HCT116 (cell line): ENCODE results near the gene FHIT. TPM values are rescaled to one million over a fixed set of nuclear protein-coding genes. Genes with fewer than 3 reads are reported as not detected.

Experiments used
- ATAC-seq: fragments of 200-7000 bp; cut with Tn5 transposase; 2 replicates; pipeline ENCODE4 v1.9.1; 2020; ENCODE audit warnings: mild to moderate bottlenecking, moderate library complexity
- BruUV-seq: library from RNA; stranded (reverse); fragments of 400-500 nt; replicated peaks from 2 replicates; lab custom pipeline; 2021; lab: Mats Ljungman, UMichigan
- CTCF ChIA-PET: fragments of 300-600 bp; sonication (Branson Sonifier 250); formaldehyde crosslinking; loops from one replicate; lab custom pipeline; 2021; ENCODE audit warnings: antibody characterized with exemption; lab: Charles Lee
- POLR2A ChIA-PET: fragments of 300-600, 350-600 bp; sonication (Branson Sonifier 250); formaldehyde crosslinking; loops from one replicate; lab custom pipeline; 2021; ENCODE audit warnings: antibody characterized with exemption; lab: Charles Lee
- RAD21 ChIA-PET, 2 experiments: fragments of 300-600 bp; sonication (Branson Sonifier 250); formaldehyde crosslinking; loops; one replicate each; lab custom pipeline; 2023; ENCODE audit warnings: low total read pairs in 2 of 2; ENCODE audit not compliant: uncharacterized antibody in 2 of 2, unreplicated experiment in 2 of 2, low non-redundant PET in 1 of 2; lab: Charles Lee
- DNase-seq: peaks from one replicate; pipeline ENCODE4 v3.0.0-alpha.2; 2010; ENCODE audit warnings: low read depth, low spot score
- H2AFZ ChIP-seq: fragments of 200-600 bp; shearing (Covaris generic), sonication (generic); 2 replicates; pipeline ENCODE4 v1.6.1; 2017; ENCODE audit warnings: low read depth, mixed run types, mixed read lengths, antibody characterized with exemption, low read length; ENCODE audit not compliant: poor library complexity, severe bottlenecking
- H3K27ac ChIP-seq: 2 replicates; pipeline ENCODE4 v1.5.1; 2012; ENCODE audit warnings: low read depth, low read length
- H3K27me3 ChIP-seq: fragments of 200-600 bp; sonication (generic); 2 replicates; pipeline ENCODE4 v1.6.1; 2016; ENCODE audit warnings: mixed run types, low read length, mixed read lengths; ENCODE audit not compliant: insufficient read depth
- H3K36me3 ChIP-seq, 2 experiments: fragments of 200-500 bp in 1 of 2; fragments of 200-600 bp in 1 of 2; sonication (Bioruptor generic) in 1 of 2; sonication (generic) in 1 of 2; 2 replicates each; pipeline versions ENCODE4 v1.5.1 to v1.6.1; 2014 to 2016; ENCODE audit warnings: low read length in 2 of 2, inconsistent platforms in 1 of 2, mixed read lengths in 1 of 2, mixed run types in 1 of 2; ENCODE audit not compliant: insufficient read depth in 2 of 2, control insufficient read depth in 1 of 2
- H3K4me1 ChIP-seq, 2 experiments: fragments of 200-600 bp in 1 of 2; sonication (generic) in 1 of 2; 2 replicates each; pipeline versions ENCODE4 v1.5.1 to v1.6.1; 2012 to 2017; ENCODE audit warnings: low read length in 2 of 2, inconsistent platforms in 1 of 2, mild to moderate bottlenecking in 1 of 2, mixed read lengths in 1 of 2, mixed run types in 1 of 2, moderate library complexity in 1 of 2; ENCODE audit not compliant: insufficient read depth in 2 of 2, control insufficient read depth in 1 of 2
- H3K4me2 ChIP-seq: fragments of 200-600 bp; sonication (generic); 2 replicates; pipeline ENCODE4 v1.6.1; 2017; ENCODE audit warnings: mixed run types, low read length, mixed read lengths
- H3K4me3 ChIP-seq, 2 experiments: fragments of 200-600 bp in 1 of 2; sonication (generic) in 1 of 2; replicated peaks in 1 of 2; 2 replicates each; pipeline ENCODE4 v1.5.1; 2011 to 2016; ENCODE audit warnings: low read length in 2 of 2, control low read depth in 1 of 2, low read depth in 1 of 2, mild to moderate bottlenecking in 1 of 2, mixed read lengths in 1 of 2, mixed run types in 1 of 2
- H3K79me2 ChIP-seq: fragments of 200-600 bp; sonication (generic); 2 replicates; pipeline ENCODE4 v1.6.1; 2017; ENCODE audit warnings: mild to moderate bottlenecking, mixed run types, low read length, moderate library complexity, mixed read lengths; ENCODE audit not compliant: insufficient read depth
- H3K9ac ChIP-seq: fragments of 200-600 bp; sonication (generic); 2 replicates; pipeline ENCODE4 v1.6.1; 2016; ENCODE audit warnings: low read length, mixed read lengths
- H3K9me2 ChIP-seq: fragments of 200-600 bp; sonication (generic), shearing (Covaris generic); 2 replicates; pipeline ENCODE4 v1.6.1; 2017; ENCODE audit warnings: mixed run types, mild to moderate bottlenecking, moderate library complexity; ENCODE audit not compliant: insufficient read depth
- H3K9me3 ChIP-seq, 2 experiments: fragments of 200-500 bp in 1 of 2; fragments of 200-600 bp in 1 of 2; sonication (Bioruptor generic) in 1 of 2; sonication (generic) in 1 of 2; 2 replicates each; pipeline ENCODE4 v1.6.1; 2014 to 2017; ENCODE audit warnings: low read length in 2 of 2, mixed read lengths in 2 of 2, inconsistent platforms in 1 of 2, low read depth in 1 of 2, mild to moderate bottlenecking in 1 of 2, mixed run types in 1 of 2, moderate library complexity in 1 of 2; ENCODE audit not compliant: control insufficient read depth in 1 of 2, insufficient read depth in 1 of 2
- H4K20me1 ChIP-seq: fragments of 200-600 bp; sonication (generic), shearing (Covaris generic); 2 replicates; pipeline ENCODE4 v1.6.1; 2017; ENCODE audit warnings: mixed run types, mild to moderate bottlenecking, moderate library complexity; ENCODE audit not compliant: insufficient read depth
- CEBPB ChIP-seq: IDR thresholded peaks from 2 replicates; pipeline ENCODE4 v1.6.1; 2012; ENCODE audit warnings: low read depth
- CTCF ChIP-seq, 3 experiments: fragments of 200-600 bp in 1 of 3; sonication (generic) in 1 of 3; IDR thresholded peaks in 2 of 3; conservative IDR thresholded peaks in 1 of 3; 2 replicates each; pipeline ENCODE4 v1.5.1; 2012 to 2017; ENCODE audit warnings: low read depth in 2 of 3, low read length in 2 of 3, antibody characterized with exemption in 1 of 3, borderline replicate concordance in 1 of 3, control low read depth in 1 of 3, mild to moderate bottlenecking in 1 of 3, mixed read lengths in 1 of 3, mixed run types in 1 of 3, moderate library complexity in 1 of 3; ENCODE audit not compliant: insufficient read depth in 1 of 3
- EGR1 ChIP-seq: IDR thresholded peaks from 2 replicates; pipeline ENCODE4 v1.6.1; 2012; ENCODE audit warnings: low read depth
- ELF1 ChIP-seq: IDR thresholded peaks from 2 replicates; pipeline ENCODE4 v1.6.1; 2012; ENCODE audit warnings: low read depth, borderline replicate concordance
- EZH2 ChIP-seq: fragments of 200-600 bp; sonication (generic); IDR thresholded peaks from 2 replicates; pipeline ENCODE4 v1.6.1; 2017; ENCODE audit warnings: antibody characterized with exemption, mixed run types
- EZH2phosphoT487 ChIP-seq: fragments of 200-600 bp; IDR thresholded peaks from 2 replicates; pipeline ENCODE4 v1.6.1; 2018; ENCODE audit warnings: antibody characterized with exemption, borderline replicate concordance
- FOSL1 ChIP-seq: IDR thresholded peaks from 2 replicates; pipeline ENCODE4 v1.6.1; 2012; ENCODE audit warnings: low read depth
- JUND ChIP-seq: IDR thresholded peaks from 2 replicates; pipeline ENCODE4 v1.6.1; 2012
- POLR2AphosphoS5 ChIP-seq: IDR thresholded peaks from 2 replicates; pipeline ENCODE4 v1.6.1; 2011; ENCODE audit warnings: mild to moderate bottlenecking, low read depth, low read length, moderate library complexity
- REST ChIP-seq: IDR thresholded peaks from 2 replicates; pipeline ENCODE4 v1.6.1; 2012; ENCODE audit warnings: low read depth
- SP1 ChIP-seq: IDR thresholded peaks from 2 replicates; pipeline ENCODE4 v1.6.1; 2012; ENCODE audit warnings: low read depth
- SRF ChIP-seq: IDR thresholded peaks from 2 replicates; pipeline ENCODE4 v1.6.1; 2012; ENCODE audit warnings: low read depth
- TCF7L2 ChIP-seq: IDR thresholded peaks from 2 replicates; pipeline ENCODE4 v1.7.0; 2011; ENCODE audit warnings: borderline replicate concordance, inconsistent platforms; ENCODE audit not compliant: insufficient read depth, insufficient read length; ENCODE audit errors: extremely low read depth
- YY1 ChIP-seq: IDR thresholded peaks from 2 replicates; pipeline ENCODE4 v1.6.1; 2011; ENCODE audit warnings: low read length, low read depth, moderate library complexity, mild to moderate bottlenecking; ENCODE audit not compliant: insufficient replicate concordance; ENCODE audit errors: extremely low read depth
- ZBTB33 ChIP-seq: IDR thresholded peaks from 2 replicates; pipeline ENCODE4 v1.6.1; 2011; ENCODE audit warnings: mild to moderate bottlenecking, low read length, moderate library complexity; ENCODE audit not compliant: insufficient replicate concordance; ENCODE audit errors: extremely low read depth
- ZNF274 ChIP-seq: fragments of 200-500 bp; sonication (Bioruptor generic); IDR thresholded peaks from 2 replicates; pipeline ENCODE4 v1.6.1; 2014; ENCODE audit warnings: mild to moderate bottlenecking, low read depth, low read length, inconsistent platforms
- intact Hi-C: fragments of 100-400 bp; cut with micrococcal nuclease; formaldehyde crosslinking; loops from 2 replicates; pipeline ENCODE4 v1.10.0; 2022
- total RNA-seq: library from RNA; stranded (reverse); gene quantifications from one replicate; pipeline ENCODE4 v1.2.1, GENCODE V29; 2021; ENCODE audit not compliant: unreplicated experiment

The FHIT gene
- total RNA-seq, 1 experiment from 2014 or later, result 20.1 TPM

GRCh38 chr3:60756241-60757030, 494.8 kb downstream of the FHIT start:
- no peak for ATAC-seq
- ChIA-PET RAD21 (no interaction called here), POLR2A (no interaction called here), CTCF (no interaction called here)
- Histone ChIP-seq H3K27ac (no peak overlapping the region), H3K79me2 (no peaks in the 10 kb centered on the region), H3K4me2 (no peak overlapping the region), H3K9me3 (no peaks in the 10 kb centered on the region), H3K4me3 (no peak overlapping the region), H3K27me3 (no peaks in the 10 kb centered on the region), H3K36me3 (no peaks in the 10 kb centered on the region), H3K4me1 (no peaks in the 10 kb centered on the region), H4K20me1 (no peaks in the 10 kb centered on the region), H3K9me2 (no peaks in the 10 kb centered on the region), H2AFZ (no peak overlapping the region), H3K9ac (no peak overlapping the region)
- no peak for DNase-seq
- TF ChIP-seq CEBPB, result no peak
- no peak for TF ChIP-seq CTCF (IDR thresholded peaks at IDR 0.05 in 2 of 3, conservative IDR thresholded peaks at IDR 0.05 in 1 of 3; ENCODE audit: borderline replicate concordance in 1 of 3, insufficient read depth in 1 of 3, low read depth in 2 of 3, low read length in 2 of 3)
- no peak for TF ChIP-seq EZH2
- no peak for TF ChIP-seq EZH2phosphoT487
- TF ChIP-seq SP1, result no peak
- no peak for TF ChIP-seq ZNF274
- no peak for TF ChIP-seq POLR2AphosphoS5
- TF ChIP-seq REST, result no peak
- TF ChIP-seq SRF, result no peak
- no peak for TF ChIP-seq TCF7L2
- no peak for TF ChIP-seq FOSL1
- no peak for TF ChIP-seq YY1
- TF ChIP-seq ELF1, result no peak
- no peak for TF ChIP-seq EGR1
- no peak for TF ChIP-seq JUND
- no peak for TF ChIP-seq ZBTB33
- intact Hi-C loops, result no loop called here
- BruUV-seq, result no TSS peak
